NCI-H82 treated with DMSO at 0.1 percent for 48 hours (cell line): ENCODE data around the gene OMG.
"Not testable (repeated sequence)": the region's sequence is repeated elsewhere in the genome, so short reads cannot be mapped to it uniquely, and the experiment has no call there.

Source experiments
- DNase-seq: peaks from one replicate; lab custom pipeline; 2025; ENCODE audit not compliant: unreplicated experiment; lab: John Stamatoyannopoulos, UW

OMG gene

DNA sequence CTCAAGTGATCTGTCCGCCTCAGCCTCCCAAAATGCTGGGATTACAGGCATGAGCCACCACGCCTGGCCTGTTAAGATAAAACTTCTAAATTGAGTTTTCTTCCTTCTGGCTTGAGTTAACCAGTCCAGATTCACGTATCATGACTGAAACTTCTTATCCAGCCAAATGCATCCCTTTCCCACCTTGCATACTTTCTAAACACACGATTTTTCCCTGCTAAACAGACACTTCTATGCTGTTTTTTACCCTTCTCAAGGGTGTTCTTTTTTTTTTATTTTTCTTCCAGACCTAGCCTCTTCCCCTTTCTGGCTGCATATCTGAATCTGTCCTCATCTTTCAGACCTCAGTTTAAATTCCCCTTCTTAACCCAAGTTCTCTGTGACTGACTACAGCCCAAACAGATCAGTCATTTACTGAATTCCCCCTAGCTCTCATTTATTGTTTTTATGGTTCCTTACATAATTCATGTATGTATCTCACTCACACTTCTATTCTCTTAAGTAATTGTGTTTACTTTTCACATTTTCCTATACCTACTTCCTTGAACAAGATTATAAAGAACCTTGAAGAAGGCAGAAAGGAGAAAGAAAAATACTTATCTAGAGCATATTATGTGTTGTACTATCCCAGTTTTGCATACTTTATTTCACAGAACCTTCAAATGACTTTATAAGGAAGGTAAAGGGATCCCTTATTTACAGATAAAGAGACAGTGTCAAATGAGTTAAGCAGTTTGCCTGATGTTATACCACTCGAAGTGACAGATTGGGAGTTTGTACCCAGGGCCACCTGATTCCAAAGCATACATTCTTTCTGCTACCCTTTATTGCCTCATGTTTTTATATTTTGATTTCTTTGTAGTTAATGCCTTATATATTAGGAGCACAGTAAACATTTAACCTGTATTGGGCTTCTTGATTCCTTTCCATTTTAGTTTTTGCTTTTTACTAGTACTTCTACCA lies 11.6 kb upstream of the OMG start:
- no peak for DNase-seq

DNA sequence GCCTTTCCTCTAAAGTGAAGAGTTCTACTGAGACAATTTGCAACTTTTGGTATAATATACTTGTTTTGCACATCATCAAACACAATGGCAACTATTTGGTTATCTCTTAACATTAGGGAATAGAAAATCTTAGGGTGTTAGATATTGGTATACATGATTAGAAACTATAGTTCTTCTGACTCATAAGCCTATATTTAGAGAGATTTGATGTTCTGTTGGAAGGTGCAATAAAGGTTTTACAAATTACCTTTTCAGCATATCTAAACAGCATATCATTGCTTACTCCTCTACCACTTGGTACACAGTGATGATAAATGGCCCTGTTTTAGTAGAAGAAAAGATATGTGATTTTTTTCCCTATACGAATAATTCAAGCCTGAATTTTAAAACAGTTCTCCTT lies 10.6 kb upstream of the OMG start:
- no peak for DNase-seq

DNA sequence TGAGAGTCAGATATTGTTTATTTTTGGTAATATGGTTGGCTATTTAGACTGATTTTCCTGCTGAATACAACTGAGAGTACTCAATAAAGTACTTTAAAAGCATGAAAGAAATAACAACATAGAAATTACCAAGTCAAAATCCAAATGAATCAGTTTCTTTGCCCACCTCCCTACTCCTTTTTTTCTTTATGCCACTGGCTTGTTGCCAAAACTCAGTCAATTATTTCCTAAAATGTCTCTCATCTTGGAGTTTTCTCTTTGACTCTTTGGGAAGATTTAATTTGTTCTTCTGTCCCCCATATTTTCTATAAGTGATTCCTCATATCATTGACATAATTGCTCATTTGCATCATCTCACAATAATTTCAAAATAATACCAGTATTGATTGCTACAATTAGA lies 2.6 kb upstream of the OMG start:
- no peak for DNase-seq

DNA sequence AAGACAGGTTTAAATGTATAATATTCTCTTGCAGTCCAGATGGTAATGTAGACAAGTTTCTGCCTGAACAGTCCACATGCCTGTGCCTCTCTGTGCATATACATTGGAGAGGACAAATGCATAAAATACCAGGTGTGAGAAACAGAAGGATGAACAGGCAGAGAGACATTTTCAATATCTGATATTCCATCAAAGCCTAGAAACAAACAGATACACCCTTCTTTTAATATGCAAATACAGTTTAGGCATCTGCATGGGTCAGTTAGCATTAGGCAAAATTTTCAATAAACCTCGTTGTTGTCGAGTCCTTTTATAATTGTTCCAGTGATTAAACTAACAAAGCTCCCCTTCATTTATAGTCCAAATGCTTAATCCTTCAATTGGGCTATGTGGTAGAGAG lies 897 bp downstream of the OMG start:
- DNase-seq = no peak

DNA sequence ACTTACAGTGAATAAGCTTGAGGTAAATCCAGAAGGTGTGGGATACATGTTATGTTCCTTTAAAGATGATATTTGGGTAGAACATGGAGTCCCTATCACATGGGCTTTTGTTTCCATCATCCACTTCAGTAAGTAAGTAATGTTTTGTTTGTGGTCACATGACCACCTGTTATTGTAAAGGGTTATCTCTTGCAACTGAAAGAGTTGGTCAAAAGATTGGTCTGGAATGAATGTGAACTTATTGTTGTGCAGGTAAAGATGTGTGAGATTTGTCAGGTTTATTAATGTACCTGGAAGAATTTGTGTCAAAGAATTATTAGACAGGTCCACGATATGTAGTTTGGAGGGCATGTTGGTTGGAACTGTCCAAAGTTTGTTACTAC lies 1.6 kb downstream of the OMG start:
- DNase-seq = no peak

DNA sequence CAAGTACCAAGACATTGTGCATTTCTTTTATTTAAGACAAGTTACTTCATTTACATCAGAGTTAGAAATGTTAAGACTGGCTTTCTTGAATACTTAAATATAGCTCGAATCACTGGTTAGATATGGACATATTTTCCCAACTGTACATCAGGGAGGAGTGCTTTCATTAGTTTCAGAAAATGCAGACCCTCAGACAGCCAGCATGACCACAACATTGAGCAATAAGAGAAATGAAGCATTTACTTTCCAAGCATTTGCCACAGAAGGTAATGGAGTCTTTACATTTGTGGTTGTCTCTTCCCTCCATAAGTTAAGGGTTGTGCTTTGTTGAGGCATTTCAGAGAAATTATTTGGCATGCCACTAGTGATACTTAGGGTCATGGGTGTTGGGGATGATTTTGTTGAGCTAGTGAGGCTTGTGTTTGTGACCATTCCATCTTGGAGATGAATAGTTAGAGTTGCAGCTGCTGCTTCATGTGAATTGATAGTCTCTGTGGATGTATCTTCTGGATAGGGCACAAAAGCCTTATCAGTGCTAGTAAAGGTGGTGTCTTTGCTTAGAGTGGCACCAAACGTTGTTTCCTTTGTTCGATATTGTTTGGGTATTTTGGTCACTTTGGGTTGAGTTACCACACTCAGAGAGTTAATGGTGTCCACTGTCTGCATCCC lies 2.1 kb downstream of the OMG start:
- no peak for DNase-seq

DNA sequence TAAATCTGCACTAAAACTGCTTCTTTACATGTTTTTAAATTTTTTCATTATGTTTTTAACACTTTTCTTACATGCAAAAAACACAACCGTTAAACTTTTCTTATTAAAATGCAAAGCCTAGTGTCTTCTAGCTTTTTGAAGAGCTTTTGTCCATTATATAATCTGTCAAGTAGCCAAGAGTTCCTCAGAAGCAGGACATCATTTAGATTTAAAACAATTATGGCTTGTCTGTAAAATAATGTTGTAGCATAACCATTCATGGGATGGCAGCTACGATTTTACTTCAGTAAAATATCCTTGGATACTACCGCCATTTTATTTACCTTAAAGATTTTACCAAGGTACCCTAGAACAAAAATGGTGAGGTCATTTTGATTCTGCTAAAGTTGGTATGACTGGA lies 2.8 kb downstream of the OMG start:
- no peak for DNase-seq

DNA sequence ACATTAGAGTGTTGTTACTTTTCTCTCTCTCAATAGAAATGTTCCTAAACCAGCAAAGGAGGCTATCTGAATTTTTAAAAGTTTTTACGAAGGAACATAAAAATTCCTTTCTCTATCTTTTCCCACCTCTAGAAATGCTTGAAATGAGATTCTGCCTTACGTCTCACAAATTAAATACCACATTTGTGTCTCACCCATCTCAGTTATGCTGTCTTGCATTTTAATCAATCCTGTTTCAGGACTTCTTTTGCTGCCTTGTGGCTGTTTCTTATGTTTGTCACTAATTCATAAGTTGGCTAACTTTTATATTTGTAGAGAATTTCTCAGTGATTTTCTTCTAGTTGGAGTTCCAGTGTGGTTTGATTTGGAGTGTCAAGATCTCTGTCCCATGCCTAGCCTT lies 3.5 kb downstream of the OMG start:
- DNase-seq = no peak

DNA sequence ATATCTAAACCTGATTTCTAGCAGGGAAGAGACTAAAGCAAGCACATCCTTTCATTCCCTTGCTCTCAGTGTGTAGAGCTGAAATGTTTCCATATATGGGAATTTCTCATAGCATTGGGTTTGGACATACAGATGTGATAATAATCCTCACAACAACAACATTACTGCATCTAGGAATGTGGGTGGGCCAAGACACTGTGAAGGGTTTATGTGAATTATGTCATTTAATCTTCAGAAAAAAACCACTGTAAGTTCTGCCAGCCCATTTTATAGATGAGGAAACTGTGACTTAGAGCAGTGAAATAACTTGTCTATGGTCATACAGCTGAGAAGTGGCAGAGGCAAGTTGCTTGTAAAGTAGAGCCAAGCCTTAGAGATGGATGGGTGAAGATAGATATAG lies 5.2 kb downstream of the OMG start:
- no peak for DNase-seq

DNA sequence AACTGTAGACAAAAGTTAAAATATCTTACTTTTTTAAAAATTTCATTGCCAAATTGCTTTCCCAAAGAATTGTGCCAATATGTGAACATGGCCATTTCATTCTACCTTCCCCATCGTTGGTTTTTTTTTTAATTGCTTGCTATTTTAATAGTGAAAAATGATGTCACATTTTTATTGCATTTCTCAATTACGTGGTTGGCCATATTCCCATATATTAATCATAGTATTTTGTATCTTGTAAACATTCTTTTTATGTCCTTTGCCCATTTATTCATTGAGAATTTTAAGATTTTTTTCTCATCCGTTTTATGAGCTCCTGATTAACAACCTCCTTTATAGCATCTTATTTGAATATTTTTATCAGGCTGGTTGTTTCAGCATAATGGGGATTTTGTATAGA lies 7.2 kb downstream of the OMG start:
- no peak for DNase-seq

DNA sequence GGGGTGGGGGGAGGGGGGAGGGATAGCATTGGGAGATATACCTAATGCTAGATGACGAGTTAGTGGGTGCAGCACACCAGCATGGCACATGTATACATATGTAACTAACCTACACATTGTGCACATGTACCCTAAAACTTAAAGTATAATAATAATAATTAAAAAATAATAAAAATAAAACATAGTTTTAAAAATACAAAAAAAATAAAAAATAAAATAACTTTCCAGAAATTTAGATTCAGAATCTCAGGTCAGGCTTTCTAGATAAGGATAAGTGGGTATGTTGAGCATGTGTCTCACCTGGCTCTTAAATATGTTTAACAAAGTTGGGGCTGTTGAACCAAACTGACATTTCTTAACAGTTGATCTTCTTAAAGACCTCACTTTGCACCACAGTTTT lies 9.1 kb downstream of the OMG start:
- DNase-seq = not testable (repeated sequence)

DNA sequence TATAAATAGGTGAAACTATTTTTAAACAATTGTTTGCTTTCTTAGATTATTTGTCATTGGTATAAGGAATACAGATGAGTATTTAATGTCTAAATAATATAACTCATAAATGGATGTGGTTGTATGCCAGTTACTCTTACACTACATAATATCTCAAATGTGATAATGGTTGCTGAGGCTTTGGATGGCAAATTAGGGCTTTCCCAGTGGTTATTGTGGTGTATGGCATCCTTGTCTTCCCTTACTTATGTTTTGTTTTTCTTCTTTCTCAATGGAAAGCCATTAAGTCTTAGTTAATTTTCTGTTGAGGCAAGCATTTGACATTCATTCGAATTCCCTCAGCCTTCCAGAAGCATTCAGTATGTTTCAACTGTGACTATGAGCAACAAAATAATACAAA lies 10.5 kb downstream of the OMG start:
- no peak for DNase-seq

DNA sequence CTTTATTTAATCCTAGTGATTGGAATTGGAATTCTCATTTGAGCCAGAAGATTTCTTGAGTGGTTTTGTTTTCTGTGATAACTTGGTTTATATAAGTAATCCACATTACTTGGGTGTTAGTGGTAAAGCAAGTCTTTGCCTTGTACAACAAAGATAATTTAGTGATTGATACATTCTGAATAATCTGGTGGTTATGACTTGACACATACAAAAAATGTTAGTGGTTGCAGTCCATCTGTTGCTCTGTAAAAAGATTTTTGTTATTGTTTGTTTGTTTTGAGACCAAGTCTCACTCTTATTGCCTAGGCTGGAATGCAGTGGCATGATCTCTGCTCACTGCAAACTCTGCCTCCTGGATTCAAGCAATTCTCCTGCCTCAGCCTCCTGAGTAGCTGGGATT lies 13.2 kb downstream of the OMG start:
- DNase-seq = no peak

DNA sequence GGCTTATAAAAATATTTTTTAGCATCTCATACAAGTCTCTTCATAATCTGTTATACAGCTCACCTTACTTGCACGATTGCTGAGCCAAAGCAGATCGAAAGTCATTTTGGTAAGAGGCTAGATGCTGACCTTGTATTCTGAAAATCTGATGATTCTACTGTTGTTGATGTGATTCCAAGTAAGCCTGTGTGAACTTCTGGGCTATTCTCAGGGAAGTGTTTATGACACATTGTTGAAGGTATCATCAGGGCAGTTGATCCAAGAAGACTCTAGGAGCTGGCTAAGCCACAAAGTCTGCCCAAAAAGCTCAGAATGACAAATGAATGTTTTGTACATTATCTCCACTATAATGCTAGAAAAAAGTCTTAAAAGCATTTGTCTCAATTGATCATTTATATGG lies 16.0 kb downstream of the OMG start:
- no peak for DNase-seq

DNA sequence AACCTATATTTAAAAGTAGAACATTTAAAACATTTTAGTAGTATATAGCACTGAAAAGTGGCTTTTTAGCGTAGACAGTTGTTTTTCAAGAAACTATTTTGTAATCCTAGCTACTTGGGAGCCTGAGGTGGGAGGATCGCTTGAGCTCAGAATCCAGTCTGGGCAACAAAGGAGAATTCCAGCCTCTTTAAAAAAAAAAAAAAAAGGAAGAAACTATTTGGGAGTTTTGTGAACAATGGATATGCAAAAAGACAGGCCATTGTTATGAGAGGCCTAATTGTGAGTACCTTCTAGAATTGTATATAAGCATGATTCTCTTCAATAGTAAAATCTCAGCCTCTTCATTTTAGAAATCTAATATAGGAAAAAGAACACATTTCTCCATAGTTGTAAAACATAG lies 17.6 kb downstream of the OMG start:
- DNase-seq = no peak

DNA sequence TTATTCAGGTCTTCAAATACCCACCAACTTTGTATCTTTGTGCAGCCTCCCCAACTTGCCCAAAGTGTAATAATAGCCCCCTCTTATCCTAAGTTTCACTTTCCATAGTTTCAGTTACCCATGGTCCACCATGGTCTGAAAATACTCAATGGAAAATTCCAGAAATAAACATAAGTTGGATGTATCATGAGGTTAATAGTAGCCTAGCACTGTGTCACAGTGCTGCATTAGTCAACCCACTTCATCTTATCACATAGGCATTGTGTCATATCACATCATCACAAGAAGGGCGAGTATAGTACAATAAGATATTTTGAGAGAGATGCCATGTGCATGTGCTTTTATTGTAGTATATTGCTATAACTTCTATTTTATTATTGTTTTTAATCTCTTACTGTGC lies 21.9 kb downstream of the OMG start:
- DNase-seq = no peak

DNA sequence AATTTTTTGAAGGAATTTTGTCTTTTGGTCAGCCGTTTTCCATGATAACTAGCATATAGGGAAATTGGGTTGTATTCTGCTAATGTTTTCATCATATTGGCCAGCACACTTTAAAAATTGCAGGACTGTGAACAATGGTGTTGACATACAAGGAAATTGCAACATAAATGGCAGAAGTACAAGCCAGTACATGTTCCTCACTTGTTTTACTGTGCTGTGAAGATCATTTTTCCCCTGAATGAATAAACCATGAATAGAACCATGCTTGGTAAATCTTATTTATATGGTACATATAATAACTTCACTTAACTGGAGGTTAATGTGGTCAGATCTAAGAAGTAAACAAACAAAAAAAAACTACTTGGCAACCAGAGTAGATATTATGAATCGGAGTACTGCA lies 22.8 kb downstream of the OMG start:
- no peak for DNase-seq

DNA sequence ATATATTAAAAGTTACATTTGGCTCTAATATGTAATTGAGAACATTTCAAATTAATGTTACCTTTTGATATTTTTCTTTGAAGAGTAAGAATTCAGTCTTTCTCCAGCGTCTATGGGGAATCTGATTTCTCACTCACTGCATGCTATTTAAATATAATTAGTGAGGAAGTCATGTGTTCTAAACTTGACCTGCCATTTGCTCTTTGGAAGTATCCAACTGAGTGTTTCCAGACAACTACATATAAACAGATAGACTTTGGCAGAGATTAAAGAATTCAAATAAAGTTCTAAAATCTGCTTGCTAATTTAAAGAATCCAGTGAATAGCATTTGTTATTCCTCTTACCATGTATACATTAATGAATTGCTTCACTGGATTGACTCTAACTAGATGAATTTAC lies 23.5 kb downstream of the OMG start:
- no peak for DNase-seq

DNA sequence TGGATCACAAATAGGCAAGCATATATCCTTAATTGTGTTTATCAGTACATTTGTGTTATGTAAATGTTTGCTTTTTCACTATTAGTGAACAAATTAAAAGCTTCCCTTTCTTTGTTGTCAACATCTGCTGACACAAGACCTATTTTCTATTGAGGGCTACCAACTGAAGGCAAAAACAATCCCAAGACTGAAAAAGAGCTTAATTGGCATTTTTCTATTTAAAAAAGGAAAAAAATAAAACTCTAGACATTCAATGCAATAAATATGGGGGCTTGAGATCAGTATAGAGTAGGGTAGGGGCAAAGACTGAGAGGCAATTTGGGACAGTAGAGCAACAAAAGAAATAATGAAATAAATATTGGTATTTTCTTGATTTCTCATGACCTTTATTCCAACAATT lies 24.2 kb downstream of the OMG start:
- no peak for DNase-seq

DNA sequence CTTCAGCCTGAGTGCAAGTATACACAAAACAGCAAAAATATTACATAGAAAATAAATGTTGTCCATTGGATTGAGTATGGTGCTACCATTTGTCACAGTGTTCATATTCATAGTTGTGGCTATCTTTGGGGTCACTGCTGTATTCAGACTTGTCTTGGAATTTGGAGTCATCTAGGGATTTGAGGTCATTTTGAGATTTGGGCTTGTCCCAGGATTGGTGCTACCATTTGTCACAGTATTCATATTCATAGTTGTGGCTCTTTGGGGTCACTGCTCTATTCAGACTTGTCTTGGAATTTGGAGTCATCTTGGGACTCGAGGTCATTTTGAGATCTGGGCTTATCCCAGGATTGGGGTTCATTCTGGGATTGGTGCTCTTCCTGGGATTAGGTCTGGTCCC lies 24.8 kb downstream of the OMG start:
- no peak for DNase-seq

DNA sequence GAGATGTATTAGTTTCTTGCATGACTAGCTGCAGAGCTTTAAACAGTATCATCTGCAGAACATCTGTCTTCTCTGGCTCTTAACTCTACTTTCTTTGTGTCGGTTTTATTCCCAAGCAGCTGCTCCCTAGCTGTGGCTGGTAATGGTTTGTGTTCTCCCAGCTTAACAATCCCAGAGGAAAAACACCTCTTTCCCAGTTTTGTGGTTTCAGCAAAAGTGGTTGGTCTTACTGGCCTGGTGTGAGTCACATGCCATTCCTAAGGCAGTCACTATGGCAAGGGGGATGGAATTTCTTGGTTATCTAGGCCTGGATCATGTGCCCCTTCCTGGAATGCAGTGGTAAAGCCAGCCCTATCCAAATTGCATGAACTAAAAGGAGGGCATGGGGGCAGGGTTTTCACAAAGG lies 27.5 kb downstream of the OMG start:
- no peak for DNase-seq

DNA sequence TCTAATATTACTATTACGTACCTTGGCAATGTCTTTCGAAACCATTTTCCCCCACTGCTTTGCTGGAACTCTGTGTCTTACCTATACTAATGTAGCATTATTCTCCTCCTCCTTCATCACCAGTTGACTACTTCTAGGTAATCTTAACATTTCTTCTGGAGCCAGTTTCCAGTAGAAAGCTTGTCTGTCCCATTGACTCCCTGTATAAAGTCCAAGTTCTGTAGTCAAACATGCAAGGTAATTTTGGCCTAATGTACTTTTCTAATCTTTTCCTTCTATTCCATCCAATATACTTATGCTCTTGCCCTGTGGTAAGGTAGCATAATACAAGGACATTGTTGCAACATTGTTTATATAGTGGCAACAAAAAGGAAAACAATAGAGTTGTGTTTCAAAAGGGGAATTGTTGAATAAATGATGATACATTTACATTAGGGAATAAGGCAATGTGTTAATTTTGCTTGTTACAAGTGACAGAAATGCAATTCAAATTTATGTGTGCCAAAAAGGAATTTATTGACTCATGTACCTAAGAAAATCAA lies 27.9 kb downstream of the OMG start:
- no peak for DNase-seq
